HepG2 (cell line): Measurements from ENCODE around the gene PGM5. TPM values are rescaled to one million over a fixed set of nuclear protein-coding genes. Genes with fewer than 3 reads are reported as not detected.

Source experiments
- E2F5 ChIP-seq: sonication (generic); formaldehyde crosslinking; conservative IDR thresholded peaks from 2 replicates; pipeline ENCODE4 v1.4.0; 2020; ENCODE audit warnings: missing genetic modification reagents
- ESRRA ChIP-seq: sonication (generic); formaldehyde crosslinking; IDR thresholded peaks from 2 replicates; pipeline ENCODE4 v1.5.1; 2020; ENCODE audit warnings: mild to moderate bottlenecking, low read depth, missing genetic modification reagents
- GTF3A ChIP-seq: sonication (generic); formaldehyde crosslinking; conservative IDR thresholded peaks from 2 replicates; pipeline ENCODE4 v1.4.0; 2020; ENCODE audit warnings: mild to moderate bottlenecking, missing genetic modification reagents
- LRRFIP1 ChIP-seq: sonication (generic); formaldehyde crosslinking; conservative IDR thresholded peaks from 2 replicates; pipeline ENCODE4 v1.4.0; 2020; ENCODE audit warnings: missing genetic modification reagents
- MTA1 ChIP-seq: sonication (generic); formaldehyde crosslinking; IDR thresholded peaks from 2 replicates; pipeline ENCODE4 v1.4.0; 2020; ENCODE audit warnings: missing genetic modification reagents, mild to moderate bottlenecking, borderline replicate concordance
- PAXIP1 ChIP-seq: sonication (generic); formaldehyde crosslinking; conservative IDR thresholded peaks from 2 replicates; pipeline ENCODE4 v1.4.0; 2020; ENCODE audit warnings: mild to moderate bottlenecking, missing genetic modification reagents, moderate library complexity
- RBM22 ChIP-seq: fragments of 200-400 bp; formaldehyde crosslinking; optimal IDR thresholded peaks from 2 replicates; pipeline ENCODE3; 2017; ENCODE audit warnings: mild to moderate bottlenecking, low read length, moderate library complexity
- SMARCE1 ChIP-seq: fragments of 450-650 bp; IDR thresholded peaks from 2 replicates; pipeline ENCODE4 v1.6.1; 2017; ENCODE audit warnings: borderline replicate concordance
- ZNF609 ChIP-seq: sonication (generic); formaldehyde crosslinking; IDR thresholded peaks from 2 replicates; pipeline ENCODE4 v1.4.0; 2020; ENCODE audit warnings: mild to moderate bottlenecking, missing genetic modification reagents, borderline replicate concordance
- ZNF713 ChIP-seq: sonication (generic); formaldehyde crosslinking; IDR thresholded peaks from 2 replicates; pipeline ENCODE4 v1.4.0; 2020; ENCODE audit warnings: mild to moderate bottlenecking, missing genetic modification reagents
- ZNF816 ChIP-seq: sonication (generic); formaldehyde crosslinking; IDR thresholded peaks from 2 replicates; pipeline ENCODE4 v1.8.0; 2022; ENCODE audit warnings: missing genetic modification reagents, mild to moderate bottlenecking, borderline replicate concordance
- polyA plus RNA-seq, 8 experiments: library from polyadenylated mRNA; depleted of rRNA in 3 of 8; stranded (reverse) in 7 of 8; unstranded in 1 of 8; fragments of >200 nt; fragmentation: Illumina TruSeq in 4 of 8; extraction: Trizol in 4 of 8; gene quantifications; 2 replicates each; pipeline versions ENCODE4 v1.2.1 to v1.2.3, GENCODE V29; 2011 to 2016; ENCODE audit warnings: low read depth in 4 of 8, missing spikeins in 1 of 8, mixed read lengths in 1 of 8; ENCODE audit not compliant: insufficient read depth in 1 of 8
- total RNA-seq, 5 experiments: library from RNA; depleted of rRNA; stranded (reverse); fragments of >200 nt; fragmentation: Illumina TruSeq; extraction: Trizol; gene quantifications; 2 replicates each; pipeline ENCODE4 v1.2.3, GENCODE V29; 2016; ENCODE audit warnings: low read depth in 1 of 5

PGM5 gene
- total and polyA plus RNA-seq, 2 of the 13 experiments (the other 11 are each of a cell fraction or from before 2014, with no cell fraction given), result not detected

- TF ChIP-seq ZNF609 (CRISPR knock-in tag), result no peak
- TF ChIP-seq LRRFIP1 (CRISPR knock-in tag), result no peak
- no peak for TF ChIP-seq RBM22
- TF ChIP-seq ESRRA (CRISPR knock-in tag), result no peak
- TF ChIP-seq PAXIP1 (CRISPR knock-in tag), result no peak
- TF ChIP-seq ZNF713, result no peak
- TF ChIP-seq ZNF816 (CRISPR knock-in tag), result no peak
- no peak for TF ChIP-seq MTA1 (CRISPR knock-in tag)
- TF ChIP-seq E2F5 (CRISPR knock-in tag), result no peak
- no peak for TF ChIP-seq GTF3A (CRISPR knock-in tag)
- TF ChIP-seq SMARCE1, result no peak
These were observed 61.4 kb downstream of the PGM5 start (continued) for GRCh38 chr9:68417762-68418161.
